ENCODE measurements around the gene L2HGDH.

Gene L2HGDH

GRCh38 chr14:50242096-50242495 is 69.9 kb downstream of the L2HGDH start:
- Histone ChIP-seq H2BK12ac (ENCODE audit: low read length) (no peak overlapping the region), H3K4me1 (ENCODE audit: control insufficient read depth in 2 of 2, insufficient read depth in 1 of 2, low read depth in 1 of 2, low read length in 2 of 2) (no peaks in the 10 kb centered on the region), H2AFZ (ENCODE audit: low read length) (no peak overlapping the region), H4K91ac (ENCODE audit: low read depth, low read length, poor library complexity) (no peak overlapping the region), H3K4ac (ENCODE audit: low read length) (no peak overlapping the region), H2BK120ac (ENCODE audit: low read depth, low read length) (no peak overlapping the region), H3K4me3 (ENCODE audit: low read length in 2 of 2) (no peak overlapping the region), H3K9ac (ENCODE audit: low read depth, low read length, poor library complexity) (no peak overlapping the region), H3K9me3 (replicated peaks in 1 of 2; ENCODE audit: control insufficient read depth in 2 of 2, insufficient read depth in 1 of 2, low read depth in 1 of 2, low read length in 2 of 2) (no peaks in the 10 kb centered on the region), H3K4me2 (ENCODE audit: insufficient read depth, low read length, poor library complexity, severe bottlenecking) (no peak overlapping the region), H3K23ac (ENCODE audit: low read depth, low read length, poor library complexity) (no peak overlapping the region), H3K36me3 (replicated peaks in 1 of 2; ENCODE audit: control insufficient read depth in 2 of 2, insufficient read depth in 2 of 2, low read length in 2 of 2) (peaks cover 0 to 23% of the 10 kb centered on the region in 2 donors), H2BK5ac (ENCODE audit: low read length) (no peak overlapping the region), H2BK15ac (ENCODE audit: low read length) (no peak overlapping the region), H3K14ac (ENCODE audit: low read length) (no peak overlapping the region), H4K8ac (ENCODE audit: low read depth, low read length) (no peak overlapping the region), H3K27me3 (ENCODE audit: control insufficient read depth in 3 of 3, insufficient read depth in 3 of 3, low read depth in 1 of 3, low read length in 3 of 3) (no peaks in the 10 kb centered on the region), H2AK5ac (ENCODE audit: low read depth, low read length) (no peak overlapping the region), H3K18ac (ENCODE audit: low read length) (no peak overlapping the region), H3K27ac (replicated peaks; ENCODE audit: low read length) (no peak overlapping the region), H3K79me1 (ENCODE audit: low read depth, low read length) (no peaks in the 10 kb centered on the region)
- no peak for DNase-seq (ENCODE audit: low spot score)
- no CpG with 5 or more reads among the region's 1 CpG for WGBS, 2 donors (ENCODE audit: extremely low coverage in 2 of 2, insufficient read length in 2 of 2, insufficient replicate concordance in 1 of 2)

DNA sequence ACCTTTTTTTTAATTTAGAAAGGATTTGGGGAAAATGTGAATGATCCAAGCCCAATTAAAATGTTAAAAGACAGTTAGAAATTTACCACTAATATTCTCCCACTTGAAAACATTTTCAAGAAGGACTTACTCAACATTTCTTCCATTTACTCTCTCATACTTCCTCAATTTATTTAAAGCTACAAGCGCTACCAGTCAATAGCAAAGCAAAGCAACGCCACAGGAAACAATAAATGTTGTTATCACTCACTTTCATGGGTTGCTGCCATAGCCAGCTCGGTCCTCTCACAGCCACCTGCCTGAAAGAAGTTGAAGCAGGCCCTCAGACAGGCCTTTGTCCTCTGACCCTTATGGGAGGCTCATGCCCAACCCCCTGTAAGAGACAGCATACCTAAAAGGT is 74.6 kb downstream of the L2HGDH start:
- no peak overlapping the region for H2BK15ac ChIP-seq (ENCODE audit: low read length)
- no peak overlapping the region for H3K4me3 ChIP-seq (ENCODE audit: low read length in 2 of 2)
- no peak overlapping the region for H2BK5ac ChIP-seq (ENCODE audit: low read length)
- H3K27ac ChIP-seq (replicated peaks; ENCODE audit: low read length): no peak overlapping the region
- H3K23ac ChIP-seq (ENCODE audit: low read depth, low read length, poor library complexity): no peak overlapping the region
- H2BK120ac ChIP-seq (ENCODE audit: low read depth, low read length): no peak overlapping the region
- H3K4me1 ChIP-seq (ENCODE audit: control insufficient read depth in 2 of 2, insufficient read depth in 1 of 2, low read depth in 1 of 2, low read length in 2 of 2): peaks cover 0 to under 1% of the 10 kb centered on the region in 2 donors
- no peaks in the 10 kb centered on the region for H3K9me3 ChIP-seq (replicated peaks in 1 of 2; ENCODE audit: control insufficient read depth in 2 of 2, insufficient read depth in 1 of 2, low read depth in 1 of 2, low read length in 2 of 2)
- no peak overlapping the region for H2BK12ac ChIP-seq (ENCODE audit: low read length)
- peaks cover 2% of the 10 kb centered on the region for H3K79me1 ChIP-seq (ENCODE audit: low read depth, low read length)
- no peak overlapping the region for H3K18ac ChIP-seq (ENCODE audit: low read length)
- no peaks in the 10 kb centered on the region for H3K27me3 ChIP-seq (ENCODE audit: control insufficient read depth in 3 of 3, insufficient read depth in 3 of 3, low read depth in 1 of 3, low read length in 3 of 3)
- H4K8ac ChIP-seq (ENCODE audit: low read depth, low read length): no peak overlapping the region
- H2AK5ac ChIP-seq (ENCODE audit: low read depth, low read length): no peak overlapping the region
- WGBS, 2 donors (ENCODE audit: extremely low coverage in 2 of 2, insufficient read length in 2 of 2, insufficient replicate concordance in 1 of 2): no CpG with 5 or more reads among the region's 3 CpGs
- H3K9ac ChIP-seq (ENCODE audit: low read depth, low read length, poor library complexity): no peak overlapping the region
- no peak overlapping the region for H3K4ac ChIP-seq (ENCODE audit: low read length)
- H4K91ac ChIP-seq (ENCODE audit: low read depth, low read length, poor library complexity): no peak overlapping the region
- H3K36me3 ChIP-seq (replicated peaks in 1 of 2; ENCODE audit: control insufficient read depth in 2 of 2, insufficient read depth in 2 of 2, low read length in 2 of 2): no peaks in the 10 kb centered on the region
- DNase-seq (ENCODE audit: low spot score): no peak
- no peak overlapping the region for H3K4me2 ChIP-seq (ENCODE audit: insufficient read depth, low read length, poor library complexity, severe bottlenecking)
- no peak overlapping the region for H2AFZ ChIP-seq (ENCODE audit: low read length)
- H3K14ac ChIP-seq (ENCODE audit: low read length): no peak overlapping the region

DNA sequence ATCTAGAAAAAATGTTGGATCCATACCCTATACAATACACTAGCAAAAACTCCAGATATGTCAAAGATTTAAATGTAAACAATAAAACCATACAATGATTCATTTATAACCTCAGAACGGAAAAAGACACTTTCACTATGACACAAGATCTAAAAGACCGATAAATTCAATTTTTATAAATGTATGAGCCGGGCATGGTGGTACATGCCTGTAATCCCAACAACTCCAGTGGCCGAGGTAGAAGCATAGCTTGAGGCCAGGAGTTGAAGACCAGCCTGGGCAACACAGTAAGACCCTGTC is 78.1 kb downstream of the L2HGDH start:
- H3K4me3 ChIP-seq (ENCODE audit: low read length in 2 of 2): no peak overlapping the region
- no peak overlapping the region for H2BK120ac ChIP-seq (ENCODE audit: low read depth, low read length)
- peaks cover 0 to under 1% of the 10 kb centered on the region in 2 donors for H3K9me3 ChIP-seq (replicated peaks in 1 of 2; ENCODE audit: control insufficient read depth in 2 of 2, insufficient read depth in 1 of 2, low read depth in 1 of 2, low read length in 2 of 2)
- no peak overlapping the region for H3K18ac ChIP-seq (ENCODE audit: low read length)
- no peaks in the 10 kb centered on the region for H3K36me3 ChIP-seq (replicated peaks in 1 of 2; ENCODE audit: control insufficient read depth in 2 of 2, insufficient read depth in 2 of 2, low read length in 2 of 2)
- no peaks in the 10 kb centered on the region for H3K27me3 ChIP-seq (ENCODE audit: control insufficient read depth in 3 of 3, insufficient read depth in 3 of 3, low read depth in 1 of 3, low read length in 3 of 3)
- H3K79me1 ChIP-seq (ENCODE audit: low read depth, low read length): peaks cover 2% of the 10 kb centered on the region
- no peak overlapping the region for H3K9ac ChIP-seq (ENCODE audit: low read depth, low read length, poor library complexity)
- no peak overlapping the region for H3K23ac ChIP-seq (ENCODE audit: low read depth, low read length, poor library complexity)
- H2BK12ac ChIP-seq (ENCODE audit: low read length): no peak overlapping the region
- H4K91ac ChIP-seq (ENCODE audit: low read depth, low read length, poor library complexity): no peak overlapping the region
- no CpG with 5 or more reads among the region's 4 CpGs for WGBS, 2 donors (ENCODE audit: extremely low coverage in 2 of 2, insufficient read length in 2 of 2, insufficient replicate concordance in 1 of 2)
- no peak overlapping the region for H3K4me2 ChIP-seq (ENCODE audit: insufficient read depth, low read length, poor library complexity, severe bottlenecking)
- no peak for DNase-seq (ENCODE audit: low spot score)
- no peak overlapping the region for H3K4ac ChIP-seq (ENCODE audit: low read length)
- no peak overlapping the region for H2AK5ac ChIP-seq (ENCODE audit: low read depth, low read length)
- H2BK5ac ChIP-seq (ENCODE audit: low read length): no peak overlapping the region
- H2AFZ ChIP-seq (ENCODE audit: low read length): no peak overlapping the region
- H3K14ac ChIP-seq (ENCODE audit: low read length): no peak overlapping the region
- no peak overlapping the region for H2BK15ac ChIP-seq (ENCODE audit: low read length)
- H4K8ac ChIP-seq (ENCODE audit: low read depth, low read length): no peak overlapping the region
- H3K27ac ChIP-seq (replicated peaks; ENCODE audit: low read length): no peak overlapping the region
- H3K4me1 ChIP-seq (ENCODE audit: control insufficient read depth in 2 of 2, insufficient read depth in 1 of 2, low read depth in 1 of 2, low read length in 2 of 2): peaks cover 2 to 4% of the 10 kb centered on the region in 2 donors

- H3K9me3 ChIP-seq (replicated peaks in 1 of 2; ENCODE audit: control insufficient read depth in 2 of 2, insufficient read depth in 1 of 2, low read depth in 1 of 2, low read length in 2 of 2): peaks cover 0 to 6% of the 10 kb centered on the region in 2 donors
- H4K91ac ChIP-seq (ENCODE audit: low read depth, low read length, poor library complexity): no peak overlapping the region
- DNase-seq (ENCODE audit: low spot score): no peak
- WGBS, 2 donors (ENCODE audit: extremely low coverage in 2 of 2, insufficient read length in 2 of 2, insufficient replicate concordance in 1 of 2): no CpG with 5 or more reads among the region's 14 CpGs
- H3K18ac ChIP-seq (ENCODE audit: low read length): no peak overlapping the region
- H3K4ac ChIP-seq (ENCODE audit: low read length): no peak overlapping the region
- peaks cover 2% of the 10 kb centered on the region for H3K79me1 ChIP-seq (ENCODE audit: low read depth, low read length)
- no peak overlapping the region for H3K9ac ChIP-seq (ENCODE audit: low read depth, low read length, poor library complexity)
- H2AK5ac ChIP-seq (ENCODE audit: low read depth, low read length): no peak overlapping the region
- H4K8ac ChIP-seq (ENCODE audit: low read depth, low read length): no peak overlapping the region
- H3K4me2 ChIP-seq (ENCODE audit: insufficient read depth, low read length, poor library complexity, severe bottlenecking): no peak overlapping the region
- H3K14ac ChIP-seq (ENCODE audit: low read length): no peak overlapping the region
- H3K23ac ChIP-seq (ENCODE audit: low read depth, low read length, poor library complexity): no peak overlapping the region
- no peaks in the 10 kb centered on the region for H3K27me3 ChIP-seq (ENCODE audit: control insufficient read depth in 3 of 3, insufficient read depth in 3 of 3, low read depth in 1 of 3, low read length in 3 of 3)
- H2AFZ ChIP-seq (ENCODE audit: low read length): no peak overlapping the region
- no peak overlapping the region for H2BK12ac ChIP-seq (ENCODE audit: low read length)
- H2BK120ac ChIP-seq (ENCODE audit: low read depth, low read length): no peak overlapping the region
- H3K4me3 ChIP-seq (ENCODE audit: low read length in 2 of 2): no peak overlapping the region
- H3K27ac ChIP-seq (replicated peaks; ENCODE audit: low read length): no peak overlapping the region
- H2BK5ac ChIP-seq (ENCODE audit: low read length): no peak overlapping the region
- H2BK15ac ChIP-seq (ENCODE audit: low read length): no peak overlapping the region
- no peaks in the 10 kb centered on the region for H3K36me3 ChIP-seq (replicated peaks in 1 of 2; ENCODE audit: control insufficient read depth in 2 of 2, insufficient read depth in 2 of 2, low read length in 2 of 2)
- H3K4me1 ChIP-seq (ENCODE audit: control insufficient read depth in 2 of 2, insufficient read depth in 1 of 2, low read depth in 1 of 2, low read length in 2 of 2): peaks cover 2 to 4% of the 10 kb centered on the region in 2 donors
These were observed 78.7 kb downstream of the L2HGDH start for GRCh38 chr14:50233166-50233950.
